H9 (cell line): ENCODE measurements around the gene DAB1. TPM values are rescaled to one million over a fixed set of nuclear protein-coding genes. Genes with fewer than 3 reads are reported as not detected.

Source experiments
- DNase-seq: peaks from one replicate; pipeline ENCODE4 v3.0.0-alpha.2; 2017
- H2AFZ ChIP-seq: one replicate; pipeline ENCODE4 v1.6.1; 2013; ENCODE audit warnings: mild to moderate bottlenecking, low read length, control low read depth, moderate library complexity
- H2AK5ac ChIP-seq: 2 replicates; pipeline ENCODE4 v1.6.1; 2013; ENCODE audit warnings: low read length, control low read depth, mixed read lengths; ENCODE audit not compliant: insufficient read length
- H2BK120ac ChIP-seq: one replicate; pipeline ENCODE4 v1.6.1; 2013; ENCODE audit warnings: low read depth, mild to moderate bottlenecking, low read length, control low read depth, inconsistent platforms; ENCODE audit not compliant: poor library complexity, severe bottlenecking
- H2BK12ac ChIP-seq: 2 replicates; pipeline ENCODE4 v1.6.1; 2013; ENCODE audit warnings: low read length, control low read depth, mixed read lengths, low read depth; ENCODE audit not compliant: insufficient read length
- H2BK15ac ChIP-seq: 2 replicates; pipeline ENCODE4 v1.6.1; 2013; ENCODE audit warnings: low read depth, low read length, control low read depth
- H2BK20ac ChIP-seq: one replicate; pipeline ENCODE4 v1.6.1; 2013; ENCODE audit warnings: low read depth, mild to moderate bottlenecking, low read length, control low read depth, inconsistent platforms; ENCODE audit not compliant: poor library complexity, severe bottlenecking
- H2BK5ac ChIP-seq: 2 replicates; pipeline ENCODE4 v1.6.1; 2013; ENCODE audit warnings: low read length, control low read depth, mixed read lengths; ENCODE audit not compliant: insufficient read length
- H3K14ac ChIP-seq: 2 replicates; pipeline ENCODE4 v1.6.1; 2013; ENCODE audit warnings: low read length, control low read depth; ENCODE audit not compliant: insufficient read depth
- H3K18ac ChIP-seq: 2 replicates; pipeline ENCODE4 v1.6.1; 2013; ENCODE audit warnings: low read depth, mild to moderate bottlenecking, mixed read lengths, low read length, control low read depth; ENCODE audit not compliant: insufficient read length
- H3K23ac ChIP-seq: 2 replicates; pipeline ENCODE4 v1.6.1; 2013; ENCODE audit warnings: low read length, control low read depth, mixed read lengths, low read depth; ENCODE audit not compliant: insufficient read length
- H3K23me2 ChIP-seq: 2 replicates; pipeline ENCODE4 v1.6.1; 2013; ENCODE audit warnings: low read depth, mild to moderate bottlenecking, mixed read lengths, low read length, control low read depth; ENCODE audit not compliant: insufficient read length, poor library complexity, severe bottlenecking
- H3K27ac ChIP-seq: 2 replicates; pipeline ENCODE4 v1.5.1; 2013; ENCODE audit warnings: low read length, control low read depth, mixed read lengths, low read depth; ENCODE audit not compliant: insufficient read length
- H3K27me3 ChIP-seq: 2 replicates; pipeline ENCODE4 v1.6.1; 2013; ENCODE audit warnings: low read length, control low read depth, inconsistent platforms; ENCODE audit not compliant: insufficient read depth
- H3K4ac ChIP-seq: 2 replicates; pipeline ENCODE4 v1.6.1; 2013; ENCODE audit warnings: low read depth, mild to moderate bottlenecking, control low read depth, inconsistent platforms, low read length, moderate library complexity
- H3K4me1 ChIP-seq: 2 replicates; pipeline ENCODE4 v1.6.1; 2013; ENCODE audit warnings: low read length, control low read depth, inconsistent platforms; ENCODE audit not compliant: insufficient read depth
- H3K4me2 ChIP-seq: 2 replicates; pipeline ENCODE4 v1.6.1; 2013; ENCODE audit warnings: low read length, control low read depth, mixed read lengths; ENCODE audit not compliant: insufficient read length, insufficient read depth
- H3K56ac ChIP-seq: 2 replicates; pipeline ENCODE4 v1.6.1; 2013; ENCODE audit warnings: low read depth, mild to moderate bottlenecking, mixed read lengths, low read length, control low read depth; ENCODE audit not compliant: insufficient read length
- H3K79me1 ChIP-seq: 2 replicates; pipeline ENCODE4 v1.6.1; 2013; ENCODE audit warnings: low read depth, mild to moderate bottlenecking, moderate library complexity, low read length, control low read depth, inconsistent platforms; ENCODE audit not compliant: insufficient read depth, poor library complexity, severe bottlenecking
- H3K79me2 ChIP-seq: 2 replicates; pipeline ENCODE4 v1.6.1; 2013; ENCODE audit warnings: low read length, control low read depth, inconsistent platforms; ENCODE audit not compliant: insufficient read depth
- H3K9ac ChIP-seq: 2 replicates; pipeline ENCODE4 v1.6.1; 2013; ENCODE audit warnings: low read length, control low read depth, mixed read lengths; ENCODE audit not compliant: insufficient read length; ENCODE audit errors: extremely low read depth
- H3K9me3 ChIP-seq: one replicate; pipeline ENCODE4 v1.6.1; 2013; ENCODE audit warnings: low read depth, low read length, inconsistent platforms; ENCODE audit not compliant: control insufficient read depth
- H3T11ph ChIP-seq: one replicate; pipeline ENCODE4 v1.6.1; 2013; ENCODE audit warnings: mild to moderate bottlenecking, low read length, control low read depth, inconsistent platforms
- H4K20me1 ChIP-seq: one replicate; pipeline ENCODE4 v1.6.1; 2013; ENCODE audit not compliant: control insufficient read depth, insufficient read length, insufficient read depth
- H4K5ac ChIP-seq: 2 replicates; pipeline ENCODE4 v1.6.1; 2013; ENCODE audit warnings: low read depth, mild to moderate bottlenecking, mixed read lengths, low read length, control low read depth; ENCODE audit not compliant: insufficient read length
- H4K8ac ChIP-seq: replicated peaks from 2 replicates; pipeline ENCODE4 v1.6.1; 2013; ENCODE audit warnings: low read length, control low read depth, mixed read lengths, low read depth; ENCODE audit not compliant: insufficient read length
- H4K91ac ChIP-seq: 2 replicates; pipeline ENCODE4 v1.6.1; 2013; ENCODE audit warnings: low read depth, mild to moderate bottlenecking, moderate library complexity, mixed read lengths, low read length, control low read depth; ENCODE audit not compliant: insufficient read length
- H3K27ac Mint-ChIP-seq, 3 experiments: 2 replicates in 2 of 3; 3 replicates in 1 of 3; pipeline ENCODE4 v1.8.0; 2020 to 2021; ENCODE audit warnings: mixed read lengths in 3 of 3, mild to moderate bottlenecking in 1 of 3, moderate library complexity in 1 of 3
- H3K27me3 Mint-ChIP-seq: 2 replicates; pipeline ENCODE4 v1.8.0; 2021; ENCODE audit warnings: low read depth, mild to moderate bottlenecking, moderate library complexity, mixed read lengths
- H3K36me3 Mint-ChIP-seq, 3 experiments: 2 replicates in 2 of 3; 3 replicates in 1 of 3; pipeline ENCODE4 v1.8.0; 2020 to 2021; ENCODE audit warnings: low read depth in 3 of 3, mixed read lengths in 3 of 3; ENCODE audit not compliant: insufficient read depth in 1 of 3
- H3K4me1 Mint-ChIP-seq, 2 experiments: 2 replicates each; pipeline ENCODE4 v1.8.0; 2020; ENCODE audit warnings: mixed read lengths in 2 of 2
- H3K4me3 Mint-ChIP-seq, 2 experiments: 2 replicates in 1 of 2; 3 replicates in 1 of 2; pipeline ENCODE4 v1.8.0; 2020 to 2021; ENCODE audit warnings: mild to moderate bottlenecking in 2 of 2, mixed read lengths in 2 of 2, moderate library complexity in 1 of 2
- H3K9me3 Mint-ChIP-seq, 2 experiments: 2 replicates in 1 of 2; 3 replicates in 1 of 2; pipeline ENCODE4 v1.8.0; 2020; ENCODE audit warnings: mild to moderate bottlenecking in 2 of 2, mixed read lengths in 2 of 2, moderate library complexity in 1 of 2
- CTCF ChIP-seq: fragments of 200-600 bp; sonication (generic); conservative IDR thresholded peaks from 3 replicates; pipeline ENCODE4 v1.8.0; 2021; ENCODE audit warnings: antibody characterized with exemption, mild to moderate bottlenecking
- WGBS: extraction: QIAGEN DNeasy Blood & Tissue Kit; methylation state at CpG from one replicate; pipeline ENCODE4 v1.1.7; 2013; ENCODE audit warnings: missing lambda C conversion rate, low lambda C conversion rate, mixed read lengths; ENCODE audit not compliant: insufficient read length; ENCODE audit errors: extremely low coverage; 5-methylcytosine and 5-hydroxymethylcytosine counted together
- total RNA-seq: library from RNA; stranded (reverse); gene quantifications from 2 replicates; pipeline ENCODE4 v1.2.1, GENCODE V29; 2021

The DAB1 gene
- total RNA-seq, 1 experiment from 2014 or later, result 9.3 TPM

DNA sequence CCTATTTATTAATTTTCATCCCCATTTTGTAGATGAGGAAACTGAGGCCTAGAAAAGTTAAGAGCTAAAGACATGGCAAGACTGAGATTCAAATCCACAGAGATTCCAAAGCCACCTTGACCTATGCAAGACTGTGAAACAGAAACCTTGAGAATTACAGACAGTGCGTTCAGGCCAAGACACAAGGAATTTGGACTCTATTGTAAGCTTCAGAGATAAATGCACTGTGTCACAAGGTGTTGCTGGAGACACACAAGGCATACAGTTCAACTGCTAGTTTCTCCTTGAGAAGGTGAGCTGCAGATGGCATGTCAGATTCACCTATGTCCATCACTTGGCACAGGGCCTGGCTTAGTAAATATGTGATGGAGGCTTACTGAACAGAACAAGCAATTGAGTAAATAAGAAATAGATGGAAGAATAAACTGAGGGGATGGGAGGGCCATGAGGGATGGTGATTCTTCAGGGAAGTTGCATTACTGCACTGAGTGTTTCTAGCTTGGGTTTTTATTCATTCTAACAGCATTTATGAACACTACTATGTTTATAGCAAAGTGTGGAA is 215.0 kb downstream of the DAB1 start:
- no CpG with 5 or more reads among the region's 1 CpG for whole genome bisulfite sequencing
- DNase-seq, result no peak
- Mint-ChIP-seq H3K9me3 (no peaks in the 10 kb centered on the region), H3K4me1 (peaks cover 24 to 27% of the 10 kb centered on the region in 2 experiments), H3K27me3 (peaks cover 59% of the 10 kb centered on the region), H3K27ac (no peak overlapping the region), H3K4me3 (no peak overlapping the region), H3K36me3 (no peaks in the 10 kb centered on the region)
- Histone ChIP-seq H2BK20ac (no peak overlapping the region), H2AK5ac (no peak overlapping the region), H3K14ac (no peak overlapping the region), H3K27me3 (peaks cover 8% of the 10 kb centered on the region; the same call in 1 of the 2 replicates), H4K8ac (no peak overlapping the region), H3K56ac (no peak overlapping the region), H3K4me1 (peaks cover 2% of the 10 kb centered on the region; the same call in 1 of the 2 replicates), H2BK120ac (no peak overlapping the region), H3K79me2 (no peaks in the 10 kb centered on the region), H4K5ac (no peak overlapping the region), H2BK5ac (no peak overlapping the region), H3T11ph (no peak overlapping the region), H3K9ac (no peak overlapping the region), H3K4ac (no peak overlapping the region), H3K27ac (no peak overlapping the region), H2AFZ (no peak overlapping the region), H3K23ac (no peak overlapping the region), H3K9me3 (no peaks in the 10 kb centered on the region), H3K18ac (no peak overlapping the region), H3K79me1 (no peaks in the 10 kb centered on the region), H2BK15ac (no peak overlapping the region), H4K91ac (no peak overlapping the region), H4K20me1 (no peaks in the 10 kb centered on the region), H3K23me2 (no peaks in the 10 kb centered on the region), H2BK12ac (no peak overlapping the region), H3K4me2 (no peak overlapping the region)
- TF ChIP-seq CTCF, result no peak
